ENCODE data around the gene KCNA10.

GRCh38 chr1:110529011-110529410 is 10.0 kb upstream of the KCNA10 start:
- TF ChIP-seq REST (IDR thresholded peaks at IDR 0.05; ENCODE audit: insufficient read depth in 1 of 2, low read depth in 2 of 2, low read length in 2 of 2) (no peak), POLR2AphosphoS5 (IDR thresholded peaks at IDR 0.05; ENCODE audit: low read depth, low read length) (no peak)

All from PFSK-1 (cell line).